ENCODE results near the gene APOM.

APOM gene

DNA sequence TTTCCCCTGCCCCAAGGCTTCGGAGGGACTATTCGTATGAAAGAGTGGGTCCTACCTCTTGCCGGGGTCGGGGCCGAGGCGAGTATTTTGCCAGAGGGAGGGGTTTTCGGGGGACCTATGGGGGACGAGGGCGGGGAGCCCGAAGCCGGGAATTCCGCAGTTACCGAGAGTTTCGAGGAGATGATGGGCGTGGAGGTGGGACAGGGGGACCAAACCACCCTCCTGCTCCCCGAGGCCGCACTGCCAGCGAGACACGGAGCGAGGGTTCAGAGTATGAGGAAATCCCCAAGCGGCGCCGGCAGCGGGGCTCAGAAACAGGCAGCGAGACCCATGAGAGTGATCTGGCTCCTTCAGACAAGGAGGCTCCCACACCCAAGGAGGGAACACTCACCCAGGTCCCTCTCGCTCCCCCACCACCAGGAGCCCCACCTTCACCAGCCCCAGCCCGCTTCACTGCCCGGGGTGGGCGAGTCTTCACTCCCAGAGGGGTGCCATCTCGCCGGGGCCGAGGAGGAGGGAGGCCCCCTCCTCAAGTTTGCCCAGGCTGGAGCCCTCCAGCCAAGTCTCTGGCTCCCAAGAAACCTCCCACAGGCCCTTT, 23.9 kb upstream of the APOM start:
- DNase-seq: no peak

DNA sequence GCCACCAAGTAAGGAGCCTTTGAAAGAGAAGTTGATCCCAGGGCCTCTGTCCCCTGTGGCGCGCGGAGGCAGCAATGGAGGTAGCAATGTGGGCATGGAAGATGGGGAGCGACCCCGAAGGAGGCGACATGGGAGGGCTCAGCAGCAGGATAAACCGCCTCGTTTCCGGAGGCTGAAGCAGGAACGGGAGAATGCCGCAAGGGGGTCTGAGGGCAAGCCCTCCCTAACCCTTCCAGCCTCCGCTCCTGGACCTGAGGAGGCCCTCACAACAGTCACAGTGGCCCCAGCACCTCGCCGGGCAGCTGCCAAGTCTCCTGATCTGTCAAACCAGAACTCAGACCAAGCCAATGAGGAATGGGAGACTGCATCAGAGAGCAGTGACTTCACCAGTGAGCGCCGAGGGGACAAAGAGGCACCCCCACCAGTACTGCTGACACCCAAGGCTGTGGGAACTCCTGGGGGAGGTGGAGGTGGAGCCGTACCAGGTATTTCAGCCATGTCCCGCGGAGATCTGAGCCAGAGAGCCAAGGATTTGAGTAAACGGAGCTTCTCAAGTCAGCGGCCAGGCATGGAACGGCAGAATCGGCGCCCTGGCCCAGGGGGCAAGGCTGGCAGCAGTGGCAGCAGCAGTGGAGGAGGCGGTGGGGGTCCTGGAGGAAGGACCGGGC, 23.3 kb upstream of the APOM start:
- DNase-seq: no peak

DNA sequence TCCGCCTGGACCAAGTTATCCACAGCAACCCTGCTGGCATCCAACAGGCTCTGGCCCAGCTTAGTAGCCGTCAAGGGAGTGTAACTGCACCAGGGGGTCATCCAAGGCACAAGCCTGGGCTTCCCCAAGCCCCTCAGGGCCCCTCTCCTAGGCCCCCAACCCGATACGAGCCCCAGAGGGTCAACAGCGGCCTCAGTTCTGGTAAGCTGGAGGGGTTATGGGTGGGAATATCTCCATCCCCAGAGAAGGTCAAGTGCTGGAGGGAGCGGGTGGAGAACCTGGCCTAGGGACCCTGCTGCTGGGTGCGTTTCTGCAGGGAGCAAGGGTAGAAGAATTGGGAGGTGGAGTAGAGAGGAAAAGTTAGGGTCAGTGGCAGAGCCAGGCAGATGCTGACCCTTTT, 22.2 kb upstream of the APOM start:
- DNase-seq: no peak

DNA sequence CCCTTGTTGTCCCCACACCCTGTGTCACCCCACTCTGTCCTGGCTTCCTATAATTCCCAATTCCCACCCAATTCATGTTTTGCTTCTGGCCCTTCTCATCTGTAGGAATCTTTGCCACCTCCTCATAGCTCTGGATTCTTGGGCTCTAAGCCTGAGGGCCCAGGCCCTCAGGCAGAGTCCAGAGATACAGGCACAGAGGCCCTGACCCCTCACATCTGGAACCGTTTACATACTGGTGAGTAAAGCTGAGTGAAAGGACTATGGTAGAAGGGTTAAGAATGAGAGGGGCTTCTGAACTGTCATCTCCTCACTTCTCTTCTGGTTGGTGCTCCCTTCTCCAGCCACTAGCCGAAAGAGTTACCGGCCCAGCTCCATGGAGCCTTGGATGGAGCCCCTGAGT, 21.6 kb upstream of the APOM start:
- no peak for DNase-seq

DNA sequence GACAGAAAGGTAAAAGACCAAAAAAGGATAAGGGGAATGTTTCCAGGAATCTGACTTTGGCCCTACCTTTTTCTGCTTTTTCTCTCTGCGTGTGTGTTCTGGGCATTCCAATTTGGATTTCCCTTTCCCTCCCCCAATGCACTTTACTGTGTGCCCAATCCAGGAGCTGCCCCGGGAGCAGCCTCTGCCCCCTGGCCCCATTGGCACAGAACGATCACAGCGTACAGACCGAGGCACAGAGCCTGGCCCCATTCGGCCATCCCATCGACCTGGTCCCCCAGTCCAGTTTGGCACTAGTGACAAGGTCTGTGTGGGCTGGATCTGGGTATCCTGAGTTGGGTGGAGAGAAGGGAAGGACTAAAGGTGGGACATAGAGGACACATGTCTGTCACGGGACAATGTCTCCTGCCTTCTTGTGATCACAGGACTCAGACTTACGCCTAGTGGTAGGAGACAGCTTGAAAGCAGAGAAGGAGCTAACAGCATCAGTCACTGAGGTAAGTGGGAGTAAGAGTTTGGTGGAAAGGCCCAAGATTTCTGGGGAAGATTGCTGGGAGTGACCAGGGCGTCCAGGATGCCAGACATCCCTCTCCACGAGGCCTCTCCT, 20.6 kb upstream of the APOM start:
- no peak for DNase-seq

DNA sequence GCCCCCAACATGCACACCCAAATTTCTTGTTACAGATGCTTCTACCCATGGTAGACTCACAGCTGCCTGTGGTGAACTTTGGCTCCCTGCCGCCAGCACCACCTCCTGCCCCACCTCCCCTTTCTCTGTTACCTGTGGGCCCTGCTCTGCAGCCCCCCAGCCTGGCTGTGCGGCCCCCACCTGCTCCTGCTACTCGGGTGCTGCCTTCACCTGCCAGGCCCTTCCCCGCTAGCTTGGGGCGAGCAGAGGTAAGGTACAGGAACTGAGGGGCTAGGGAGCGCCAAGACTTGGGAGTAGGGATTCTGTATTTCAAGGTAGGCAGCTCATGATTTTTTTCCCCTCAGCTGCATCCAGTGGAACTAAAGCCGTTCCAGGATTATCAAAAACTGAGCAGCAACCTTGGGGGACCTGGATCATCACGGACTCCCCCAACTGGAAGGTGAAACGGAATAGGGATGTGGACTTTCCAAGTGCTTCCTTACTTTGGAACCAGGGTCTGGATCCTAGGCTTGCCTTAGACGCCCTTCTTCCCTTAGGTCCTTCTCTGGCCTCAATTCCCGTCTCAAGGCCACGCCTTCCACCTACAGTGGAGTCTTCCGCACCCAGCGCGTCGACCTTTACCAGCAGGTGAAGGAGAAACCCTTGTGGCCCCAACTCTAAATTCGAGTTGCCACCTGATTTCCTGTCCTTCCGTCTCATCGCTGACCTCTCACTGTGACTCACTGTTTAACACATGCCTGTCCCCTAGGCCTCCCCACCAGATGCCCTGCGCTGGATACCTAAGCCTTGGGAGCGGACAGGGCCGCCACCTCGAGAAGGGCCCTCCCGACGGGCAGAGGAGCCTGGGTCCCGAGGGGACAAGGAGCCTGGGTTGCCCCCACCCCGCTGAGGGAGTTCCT, 18.7 kb upstream of the APOM start:
- DNase-seq: no peak

DNA sequence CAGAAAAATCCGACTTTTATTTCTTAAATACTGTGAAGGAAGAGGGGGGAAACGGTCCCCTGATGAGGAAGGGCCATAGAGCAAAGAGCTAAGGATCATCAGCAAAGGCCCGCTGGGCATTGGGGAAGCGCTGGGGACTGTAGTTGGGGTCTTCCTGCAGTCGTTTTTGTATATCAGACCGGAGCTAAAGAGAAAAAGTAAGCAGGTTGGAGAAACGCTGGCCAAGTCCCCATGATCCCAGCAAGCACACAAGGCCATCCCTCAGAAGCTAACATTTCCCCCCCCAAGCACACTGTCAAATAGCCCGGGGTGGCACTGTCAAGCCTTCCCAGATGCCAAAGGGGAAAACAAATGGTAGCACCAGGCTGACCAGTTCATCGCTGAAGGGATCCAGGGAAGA, 16.7 kb upstream of the APOM start:
- no peak for DNase-seq

DNA sequence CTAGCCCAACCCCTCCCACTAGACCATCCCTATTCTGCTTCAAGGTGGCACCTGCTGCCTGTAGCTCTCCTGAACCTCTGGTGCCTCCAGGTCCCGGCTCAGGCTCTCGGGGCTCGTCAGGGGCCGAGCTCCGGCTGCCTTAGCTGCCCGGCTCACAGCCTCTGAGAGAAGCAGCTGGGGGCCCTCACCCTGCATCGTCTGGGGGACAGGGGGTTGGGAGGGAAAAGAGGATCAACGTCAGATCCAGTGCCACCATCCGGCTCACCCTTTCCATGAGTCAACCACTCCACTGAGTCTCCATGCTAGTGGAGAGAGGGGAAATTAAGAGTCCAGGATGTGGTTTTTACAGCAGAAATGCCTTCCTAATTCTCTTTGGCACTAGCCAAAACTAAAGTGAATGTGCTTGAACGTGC, 16.2 kb upstream of the APOM start:
- no peak for DNase-seq

DNA sequence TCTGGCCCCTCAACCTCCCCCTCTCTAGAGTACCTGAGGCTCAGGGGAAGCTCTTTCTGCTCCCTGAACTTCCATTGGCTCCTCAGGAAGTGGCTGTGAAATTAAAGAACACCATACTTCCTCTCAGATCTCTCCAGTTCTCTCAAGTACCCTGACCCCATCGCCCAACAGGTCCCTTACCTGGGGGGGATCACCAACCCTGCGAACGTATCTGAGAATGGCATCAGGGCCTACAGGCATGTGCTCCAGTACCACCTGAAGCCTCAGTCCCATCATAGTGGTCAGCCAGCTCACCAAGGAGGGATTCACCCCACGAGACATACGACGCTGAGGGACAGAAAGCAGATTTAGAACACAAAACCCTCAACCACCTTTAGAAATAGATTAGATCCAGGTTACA, 15.1 kb upstream of the APOM start:
- DNase-seq: no peak

DNA sequence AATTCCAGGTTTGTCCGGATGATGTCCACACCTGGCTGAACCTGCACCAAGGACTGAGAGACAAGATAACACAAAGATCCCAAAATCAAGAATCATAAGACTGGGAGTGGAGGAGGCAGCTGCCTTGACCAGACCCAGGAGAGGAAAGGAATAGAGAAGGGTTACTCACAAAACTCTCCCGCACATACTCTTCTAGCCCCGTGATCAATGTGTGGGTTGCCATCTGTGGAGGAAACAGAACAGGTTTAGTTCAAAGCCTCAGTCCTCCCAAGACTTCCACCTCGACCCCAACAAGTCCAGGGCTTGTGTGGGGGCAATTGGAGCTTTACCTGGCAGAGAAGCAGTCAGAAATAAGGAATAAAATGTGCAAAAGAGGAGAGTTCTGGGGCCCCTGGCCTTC, 14.3 kb upstream of the APOM start:
- no peak for DNase-seq

DNA sequence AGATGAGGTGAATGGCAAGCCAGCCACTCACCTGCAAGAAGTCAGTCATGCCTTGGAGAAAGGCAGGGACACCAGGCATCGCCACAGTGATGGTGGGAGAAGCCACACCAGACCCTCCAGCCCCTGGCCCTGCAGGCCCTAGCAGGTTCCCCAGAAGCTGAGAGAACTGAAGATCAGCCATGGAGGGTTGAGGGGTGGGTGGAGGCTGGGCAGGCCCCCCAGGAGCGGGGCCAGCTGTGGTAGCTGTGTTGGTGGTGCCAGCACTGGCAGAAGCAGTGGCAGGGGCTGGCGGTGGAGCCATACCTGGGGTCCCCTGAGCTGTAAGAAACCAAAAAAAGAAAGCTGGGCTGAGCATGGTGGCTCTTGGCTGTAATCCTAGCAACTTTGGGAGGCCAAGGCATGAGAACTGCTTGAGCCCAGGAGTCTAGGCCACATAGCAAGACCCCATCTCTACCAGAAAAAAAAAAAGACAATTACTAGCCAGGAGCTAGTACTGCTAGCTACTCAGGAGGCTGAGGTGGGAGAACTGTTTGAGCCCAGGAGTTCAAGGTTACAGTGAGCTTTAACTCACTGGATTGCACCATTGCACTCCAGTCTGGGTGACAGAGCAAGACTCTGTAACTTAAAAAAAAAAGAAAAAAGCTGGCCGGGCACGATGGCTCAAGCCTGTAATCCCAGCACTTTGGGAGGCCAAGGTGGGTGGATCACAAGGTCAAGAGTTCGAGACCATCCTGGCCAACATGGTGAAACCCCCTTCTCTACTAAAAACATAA, 12.7 kb upstream of the APOM start:
- no peak for DNase-seq

DNA sequence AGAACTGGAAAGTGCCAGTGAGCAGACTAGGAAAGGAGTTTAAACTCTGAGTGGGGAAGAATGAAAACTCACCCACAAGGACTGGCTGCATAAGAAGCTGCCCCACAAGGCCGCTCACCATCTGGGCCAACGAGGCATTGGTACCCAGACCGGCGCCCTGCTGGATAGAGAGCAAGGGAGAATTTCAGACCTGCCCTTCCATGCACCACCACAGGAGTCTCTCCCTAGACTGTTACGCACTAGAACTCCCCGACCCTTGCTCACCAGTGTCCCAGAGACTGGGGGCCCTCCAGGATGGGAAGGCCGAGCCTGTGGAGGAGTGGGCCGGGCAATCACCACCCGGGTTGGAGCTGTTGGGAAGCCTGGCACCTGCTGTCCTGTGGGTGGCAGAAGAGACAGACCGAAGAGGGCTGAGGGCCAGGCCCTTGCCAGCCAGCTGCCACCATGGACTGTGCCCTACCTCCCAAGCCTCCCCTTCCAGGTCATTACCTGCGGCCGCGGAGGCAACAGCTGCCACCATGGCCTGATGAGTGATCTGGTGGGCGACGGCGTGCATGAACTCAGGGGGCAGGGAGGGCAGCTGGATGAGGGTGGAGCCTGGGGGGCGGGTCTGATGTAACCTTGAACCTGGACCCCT, 11.8 kb upstream of the APOM start:
- DNase-seq: no peak

DNA sequence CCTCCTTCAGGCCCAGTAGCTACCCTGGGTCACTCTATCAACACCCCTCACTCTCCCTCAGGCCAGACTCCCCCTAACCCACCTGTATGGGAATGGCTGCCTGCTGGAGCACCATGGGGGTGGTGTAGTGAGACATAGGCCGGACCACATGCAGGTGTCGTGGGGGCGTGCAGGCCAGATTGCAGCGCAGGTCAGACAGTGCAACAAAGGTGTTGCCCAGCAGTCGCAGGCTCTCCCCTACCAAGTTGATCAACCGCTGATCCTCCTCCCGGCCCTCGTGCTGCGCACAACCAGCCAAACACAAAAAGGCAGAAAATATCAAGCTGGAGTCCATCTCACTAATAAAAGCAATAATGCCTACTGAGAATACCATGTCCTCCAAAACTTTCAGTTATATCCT, 10.4 kb upstream of the APOM start:
- DNase-seq: no peak

DNA sequence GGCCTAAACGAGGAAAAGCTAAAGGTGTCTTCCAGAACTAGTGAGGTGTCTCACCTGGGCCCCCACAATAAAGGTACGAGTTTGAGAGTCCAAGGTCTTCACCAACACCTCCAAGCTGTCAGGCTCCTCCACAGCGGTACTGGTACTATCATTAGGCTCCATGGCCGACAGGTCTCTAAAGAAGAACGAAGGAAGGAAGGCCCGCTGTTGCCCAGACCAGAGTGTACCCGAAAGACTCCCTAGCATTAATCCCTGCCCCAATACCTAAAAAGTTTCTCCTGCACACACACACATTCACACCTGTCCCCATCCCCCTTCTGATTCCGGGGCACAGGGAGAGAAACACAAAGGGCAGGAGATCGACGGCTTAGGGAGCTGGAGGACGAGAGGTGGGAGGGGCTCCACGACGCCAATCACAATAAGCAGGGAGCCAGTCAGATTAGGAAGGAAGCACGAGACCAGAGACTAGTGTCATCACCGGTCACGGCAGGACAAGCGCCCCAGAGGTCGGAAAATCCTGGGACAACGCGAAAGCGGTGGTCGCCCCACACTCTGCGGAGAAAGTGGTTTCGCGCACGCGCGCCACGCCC, 4.0 kb upstream of the APOM start:
- DNase-seq: peak; percentile 61

DNA sequence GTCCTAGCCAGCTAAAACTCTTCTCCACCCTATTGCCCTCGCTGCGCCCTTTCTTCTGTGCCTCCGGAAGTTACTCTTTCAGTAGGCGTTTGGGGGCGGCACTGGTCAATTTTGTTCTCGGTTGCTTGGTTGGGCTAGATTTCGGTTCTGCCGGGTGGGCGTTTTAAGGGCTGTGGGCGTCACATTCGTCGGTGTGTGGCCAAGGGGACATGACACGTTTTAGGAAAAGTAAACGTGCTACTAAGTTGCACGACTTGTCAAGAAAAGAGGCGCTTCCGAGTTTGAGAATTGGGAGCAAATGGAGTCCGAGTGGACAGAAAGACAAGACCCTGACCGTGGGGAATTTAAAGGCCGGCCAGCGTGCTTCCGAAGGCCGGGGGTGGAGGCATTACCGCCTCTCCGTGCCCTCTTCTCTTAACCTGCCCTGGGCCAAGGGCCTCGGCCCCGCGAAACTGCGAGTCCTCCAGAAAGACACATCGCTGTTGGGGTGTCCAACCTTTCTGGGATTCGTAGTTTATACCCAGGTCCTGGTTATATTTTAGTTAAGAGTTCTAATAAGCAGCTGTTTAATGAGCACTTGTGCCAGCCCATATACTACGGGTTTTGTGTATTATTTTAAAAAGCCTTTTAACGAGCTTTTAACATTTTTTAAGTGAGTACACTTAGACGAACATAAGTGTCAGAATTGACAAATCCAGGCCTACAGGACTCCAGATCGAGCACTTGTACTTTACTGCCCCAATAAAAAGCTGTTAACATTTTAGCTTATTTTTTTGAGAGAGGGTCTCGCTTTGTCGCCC, 2.6 kb upstream of the APOM start:
- DNase-seq: peak; percentile 95

DNA sequence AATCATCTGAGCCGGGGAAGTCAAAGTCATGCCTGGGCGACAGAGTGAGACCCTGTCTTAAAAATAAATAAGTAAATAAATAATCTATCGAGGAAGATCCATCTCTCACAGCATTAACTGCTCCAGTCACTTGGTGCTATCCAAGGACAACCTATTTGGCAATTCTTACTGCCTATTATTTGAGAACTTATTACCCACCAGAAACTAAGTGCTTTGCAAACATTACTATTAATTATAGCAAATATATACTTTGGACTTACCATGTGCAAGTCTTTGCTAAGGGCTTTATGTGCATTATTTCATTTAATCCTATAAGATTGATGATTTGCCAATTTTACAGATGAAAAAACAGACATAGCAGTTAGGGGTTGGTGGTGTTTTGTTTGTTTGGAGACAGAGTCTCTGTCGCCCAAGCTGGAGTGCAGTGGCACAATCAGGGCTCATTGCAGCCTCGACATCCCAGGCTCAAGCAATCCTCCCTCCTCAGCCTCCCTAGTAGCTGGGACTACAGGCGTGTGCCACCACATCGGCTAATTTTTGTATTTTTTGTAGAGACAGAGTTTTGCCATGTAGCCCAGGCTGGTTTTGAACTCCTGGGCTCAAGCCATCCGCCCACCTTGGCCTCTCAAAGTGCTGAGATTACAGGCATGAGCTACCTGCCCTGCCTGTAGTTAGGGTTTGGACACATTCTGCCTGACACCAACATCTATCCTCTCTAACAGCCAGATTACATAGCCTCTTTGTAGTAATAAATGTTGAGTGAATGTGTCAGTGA, 933 bp upstream of the APOM start:
- no peak for DNase-seq

DNA sequence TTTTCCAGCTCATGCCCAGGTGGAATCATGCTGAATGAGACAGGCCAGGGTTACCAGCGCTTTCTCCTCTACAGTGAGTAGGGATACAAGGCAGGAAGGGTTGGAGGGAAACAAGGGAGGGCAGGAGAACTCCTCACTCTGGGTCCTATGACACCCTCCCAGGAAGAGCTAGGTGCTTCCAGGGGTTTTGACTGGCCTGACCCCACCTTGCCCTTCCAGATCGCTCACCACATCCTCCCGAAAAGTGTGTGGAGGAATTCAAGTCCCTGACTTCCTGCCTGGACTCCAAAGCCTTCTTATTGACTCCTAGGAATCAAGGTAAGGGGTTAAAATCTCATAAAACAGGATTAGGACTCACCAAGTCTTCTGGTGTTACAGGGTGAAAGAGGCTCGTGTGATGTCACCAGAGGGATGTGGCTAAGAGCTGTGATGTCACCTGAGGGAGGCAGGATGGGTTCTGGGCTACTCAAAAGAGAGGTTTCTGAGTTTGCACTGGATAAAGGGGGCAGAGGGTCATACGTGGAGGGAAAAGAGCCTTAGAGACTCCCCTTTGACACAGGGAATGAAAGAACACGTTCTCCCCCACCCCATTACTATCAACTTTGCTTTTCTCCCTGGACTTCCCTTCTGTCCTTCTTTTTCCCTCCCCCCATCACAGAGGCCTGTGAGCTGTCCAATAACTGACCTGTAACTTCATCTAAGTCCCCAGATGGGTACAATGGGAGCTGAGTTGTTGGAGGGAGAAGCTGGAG, 1.9 kb downstream of the APOM start:
- DNase-seq: no peak

DNA sequence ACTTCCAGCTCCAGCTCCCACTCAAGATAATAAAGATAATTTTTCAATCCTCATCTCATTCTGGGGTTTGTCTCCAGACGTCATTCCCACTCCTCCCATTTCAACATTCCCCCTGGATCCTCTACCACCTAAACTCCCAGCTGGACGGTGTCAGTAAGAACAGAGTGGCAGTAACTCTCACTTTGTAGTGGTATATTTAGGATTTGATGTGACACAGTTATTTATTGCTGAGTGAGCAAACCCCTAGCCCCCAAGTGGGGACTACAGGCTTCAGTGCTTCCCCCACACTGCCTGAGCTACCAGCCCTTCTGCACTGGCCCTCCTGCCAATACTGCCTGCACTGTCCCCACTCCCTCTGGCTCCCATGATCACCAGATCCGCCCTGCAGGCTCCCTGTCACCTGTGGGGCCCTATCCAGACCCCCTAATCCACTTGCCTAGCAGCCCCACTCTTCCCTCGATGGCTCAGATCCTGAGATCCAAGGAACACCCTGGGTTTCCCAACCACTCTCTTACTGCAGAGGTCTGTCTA, 2.5 kb downstream of the APOM start:
- no peak for DNase-seq

DNA sequence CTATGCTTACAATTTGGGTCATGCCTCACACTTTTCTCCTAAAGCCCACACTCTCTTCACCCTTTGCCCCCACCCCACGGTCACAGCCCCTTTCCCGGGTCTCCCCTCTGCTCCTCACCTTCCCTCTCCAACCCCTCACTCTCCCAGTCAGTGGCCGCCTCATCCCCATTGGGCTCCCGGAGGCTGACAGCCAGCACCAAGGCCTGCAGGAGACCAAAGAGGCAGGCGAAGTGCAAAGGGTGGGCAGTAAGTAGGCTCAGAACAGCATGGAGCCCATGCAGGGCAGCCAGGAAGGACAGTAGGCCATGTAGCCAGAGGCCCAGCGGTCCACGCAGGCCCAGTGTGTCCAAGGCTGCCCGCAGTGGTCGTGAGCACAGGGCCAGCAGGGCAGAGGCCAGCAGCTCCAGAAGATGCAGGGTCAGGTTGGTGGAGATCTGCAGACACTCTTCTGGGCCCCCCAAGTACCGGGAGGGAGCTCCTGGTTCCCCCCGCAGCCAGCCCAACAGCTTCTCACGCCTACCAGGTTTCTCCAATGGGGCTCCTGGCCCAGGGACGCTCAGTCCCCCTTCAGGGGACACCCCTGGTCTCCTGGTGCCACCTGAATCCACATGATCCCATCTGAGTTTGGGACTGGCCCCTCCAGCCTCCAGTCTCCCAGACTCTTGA, 3.4 kb downstream of the APOM start:
- no peak for DNase-seq
